ENCODE measurements around the gene RICTOR.

The RICTOR gene

GRCh38 chr5:39092581-39093351, 18.6 kb upstream of the RICTOR start:
- Histone ChIP-seq H3K27me3 (ENCODE audit: control insufficient read depth in 1 of 2, insufficient read depth in 2 of 2, low read length in 2 of 2) (no peaks in the 10 kb centered on the region), H3K4me1 (ENCODE audit: insufficient read depth, low read length) (peaks cover 7% of the 10 kb centered on the region), H3K27ac (ENCODE audit: low read depth, low read length) (no peak overlapping the region), H3K36me3 (ENCODE audit: insufficient read depth, low read length) (no peaks in the 10 kb centered on the region), H3K9ac (ENCODE audit: low read length) (no peak overlapping the region), H3K9me3 (ENCODE audit: low read length) (no peaks in the 10 kb centered on the region), H3K4me3 (ENCODE audit: low read depth in 1 of 2, low read length in 2 of 2) (no peak overlapping the region)

GRCh38 chr5:39091940-39092580, 17.9 kb upstream of the RICTOR start:
- Histone ChIP-seq H3K9ac (ENCODE audit: low read length) (no peak overlapping the region), H3K4me1 (ENCODE audit: insufficient read depth, low read length) (peaks cover 7% of the 10 kb centered on the region), H3K27ac (ENCODE audit: low read depth, low read length) (no peak overlapping the region), H3K27me3 (ENCODE audit: control insufficient read depth in 1 of 2, insufficient read depth in 2 of 2, low read length in 2 of 2) (no peaks in the 10 kb centered on the region), H3K9me3 (ENCODE audit: low read length) (no peaks in the 10 kb centered on the region), H3K4me3 (ENCODE audit: low read depth in 1 of 2, low read length in 2 of 2) (no peak overlapping the region), H3K36me3 (ENCODE audit: insufficient read depth, low read length) (no peaks in the 10 kb centered on the region)

GRCh38 chr5:39083968-39084367, 9.8 kb upstream of the RICTOR start:
- no peaks in the 10 kb centered on the region for H3K36me3 ChIP-seq (ENCODE audit: insufficient read depth, low read length)
- no peak overlapping the region for H3K4me3 ChIP-seq (ENCODE audit: low read depth in 1 of 2, low read length in 2 of 2)
- no peaks in the 10 kb centered on the region for H3K27me3 ChIP-seq (ENCODE audit: control insufficient read depth in 1 of 2, insufficient read depth in 2 of 2, low read length in 2 of 2)
- no peak overlapping the region for H3K27ac ChIP-seq (ENCODE audit: low read depth, low read length)
- no peak overlapping the region for H3K9ac ChIP-seq (ENCODE audit: low read length)
- H3K4me1 ChIP-seq (ENCODE audit: insufficient read depth, low read length) = no peaks in the 10 kb centered on the region
- no peaks in the 10 kb centered on the region for H3K9me3 ChIP-seq (ENCODE audit: low read length)

GRCh38 chr5:39082995-39083394, 8.8 kb upstream of the RICTOR start:
- Histone ChIP-seq H3K36me3 (ENCODE audit: insufficient read depth, low read length) (no peaks in the 10 kb centered on the region), H3K4me1 (ENCODE audit: insufficient read depth, low read length) (no peaks in the 10 kb centered on the region), H3K9ac (ENCODE audit: low read length) (no peak overlapping the region), H3K4me3 (ENCODE audit: low read depth in 1 of 2, low read length in 2 of 2) (no peak overlapping the region), H3K27ac (ENCODE audit: low read depth, low read length) (no peak overlapping the region), H3K9me3 (ENCODE audit: low read length) (no peaks in the 10 kb centered on the region), H3K27me3 (ENCODE audit: control insufficient read depth in 1 of 2, insufficient read depth in 2 of 2, low read length in 2 of 2) (no peaks in the 10 kb centered on the region)

- H3K27me3 ChIP-seq (ENCODE audit: control insufficient read depth in 1 of 2, insufficient read depth in 2 of 2, low read length in 2 of 2) = no peaks in the 10 kb centered on the region
- H3K9ac ChIP-seq (ENCODE audit: low read length) = no peak overlapping the region
- peaks cover 11% of the 10 kb centered on the region for H3K4me1 ChIP-seq (ENCODE audit: insufficient read depth, low read length)
- no peaks in the 10 kb centered on the region for H3K9me3 ChIP-seq (ENCODE audit: low read length)
- H3K27ac ChIP-seq (ENCODE audit: low read depth, low read length) = no peak overlapping the region
- H3K36me3 ChIP-seq (ENCODE audit: insufficient read depth, low read length) = no peaks in the 10 kb centered on the region
- no peak overlapping the region for H3K4me3 ChIP-seq (ENCODE audit: low read depth in 1 of 2, low read length in 2 of 2)
These were observed 6.5 kb upstream of the RICTOR start for GRCh38 chr5:39080597-39081204.

- H3K27ac ChIP-seq (ENCODE audit: low read depth, low read length) = no peak overlapping the region
- no peaks in the 10 kb centered on the region for H3K27me3 ChIP-seq (ENCODE audit: control insufficient read depth in 1 of 2, insufficient read depth in 2 of 2, low read length in 2 of 2)
- H3K4me1 ChIP-seq (ENCODE audit: insufficient read depth, low read length) = peaks cover 14% of the 10 kb centered on the region
- no peaks in the 10 kb centered on the region for H3K36me3 ChIP-seq (ENCODE audit: insufficient read depth, low read length)
- no peak overlapping the region for H3K4me3 ChIP-seq (ENCODE audit: low read depth in 1 of 2, low read length in 2 of 2)
- H3K9ac ChIP-seq (ENCODE audit: low read length) = no peak overlapping the region
- H3K9me3 ChIP-seq (ENCODE audit: low read length) = no peaks in the 10 kb centered on the region
These were observed 6.0 kb upstream of the RICTOR start for GRCh38 chr5:39080168-39080567.

- no peak overlapping the region for H3K4me3 ChIP-seq (ENCODE audit: low read depth in 1 of 2, low read length in 2 of 2)
- H3K9ac ChIP-seq (ENCODE audit: low read length) = no peak overlapping the region
- H3K27ac ChIP-seq (ENCODE audit: low read depth, low read length) = no peak overlapping the region
- H3K9me3 ChIP-seq (ENCODE audit: low read length) = no peaks in the 10 kb centered on the region
- no peaks in the 10 kb centered on the region for H3K27me3 ChIP-seq (ENCODE audit: control insufficient read depth in 1 of 2, insufficient read depth in 2 of 2, low read length in 2 of 2)
- peaks cover 14% of the 10 kb centered on the region for H3K4me1 ChIP-seq (ENCODE audit: insufficient read depth, low read length)
- no peaks in the 10 kb centered on the region for H3K36me3 ChIP-seq (ENCODE audit: insufficient read depth, low read length)
These were observed 4.9 kb upstream of the RICTOR start for GRCh38 chr5:39079147-39079546.

- Histone ChIP-seq H3K36me3 (ENCODE audit: insufficient read depth, low read length) (no peaks in the 10 kb centered on the region), H3K9ac (ENCODE audit: low read length) (no peak overlapping the region), H3K9me3 (ENCODE audit: low read length) (no peaks in the 10 kb centered on the region), H3K4me1 (ENCODE audit: insufficient read depth, low read length) (peaks cover 25% of the 10 kb centered on the region), H3K4me3 (ENCODE audit: low read depth in 1 of 2, low read length in 2 of 2) (no peak overlapping the region), H3K27me3 (ENCODE audit: control insufficient read depth in 1 of 2, insufficient read depth in 2 of 2, low read length in 2 of 2) (no peaks in the 10 kb centered on the region), H3K27ac (ENCODE audit: low read depth, low read length) (no peak overlapping the region)
These were observed 2.8 kb upstream of the RICTOR start for GRCh38 chr5:39076757-39077728.

GRCh38 chr5:39076101-39076756, 2.0 kb upstream of the RICTOR start:
- no peak overlapping the region for H3K9ac ChIP-seq (ENCODE audit: low read length)
- no peak overlapping the region for H3K4me3 ChIP-seq (ENCODE audit: low read depth in 1 of 2, low read length in 2 of 2)
- H3K27ac ChIP-seq (ENCODE audit: low read depth, low read length) = no peak overlapping the region

GRCh38 chr5:39073767-39074016, 507 bp downstream of the RICTOR start:
- Histone ChIP-seq H3K9me3 (ENCODE audit: low read length) (no peaks in the 10 kb centered on the region), H3K27me3 (ENCODE audit: control insufficient read depth in 1 of 2, insufficient read depth in 2 of 2, low read length in 2 of 2) (no peaks in the 10 kb centered on the region), H3K4me1 (ENCODE audit: insufficient read depth, low read length) (peaks cover 38% of the 10 kb centered on the region)

More at GRCh38 chr5:39076101-39076756, 2.0 kb upstream of the RICTOR start:
- peaks cover 33% of the 10 kb centered on the region for H3K4me1 ChIP-seq (ENCODE audit: insufficient read depth, low read length)
- no peaks in the 10 kb centered on the region for H3K27me3 ChIP-seq (ENCODE audit: control insufficient read depth in 1 of 2, insufficient read depth in 2 of 2, low read length in 2 of 2)
- H3K36me3 ChIP-seq (ENCODE audit: insufficient read depth, low read length) = no peaks in the 10 kb centered on the region
- H3K9me3 ChIP-seq (ENCODE audit: low read length) = no peaks in the 10 kb centered on the region

More at GRCh38 chr5:39073767-39074016, 507 bp downstream of the RICTOR start:
- no peaks in the 10 kb centered on the region for H3K36me3 ChIP-seq (ENCODE audit: insufficient read depth, low read length)
- H3K4me3 ChIP-seq (ENCODE audit: low read depth in 1 of 2, low read length in 2 of 2) = peak overlapping the region; percentile 89 to 94
- H3K27ac ChIP-seq (ENCODE audit: low read depth, low read length) = peak overlapping the region; percentile 94
- H3K9ac ChIP-seq (ENCODE audit: low read length) = peak overlapping the region; percentile 52

Measured in muscle layer of colon (tissue), 2 donors.